ENCODE data around the gene ARHGAP32. TPM values are rescaled to one million over a fixed set of nuclear protein-coding genes. Genes with fewer than 3 reads are reported as not detected.

The ARHGAP32 gene
- total RNA-seq, 1 experiment from 2014 or later = 27.8 TPM

DNA sequence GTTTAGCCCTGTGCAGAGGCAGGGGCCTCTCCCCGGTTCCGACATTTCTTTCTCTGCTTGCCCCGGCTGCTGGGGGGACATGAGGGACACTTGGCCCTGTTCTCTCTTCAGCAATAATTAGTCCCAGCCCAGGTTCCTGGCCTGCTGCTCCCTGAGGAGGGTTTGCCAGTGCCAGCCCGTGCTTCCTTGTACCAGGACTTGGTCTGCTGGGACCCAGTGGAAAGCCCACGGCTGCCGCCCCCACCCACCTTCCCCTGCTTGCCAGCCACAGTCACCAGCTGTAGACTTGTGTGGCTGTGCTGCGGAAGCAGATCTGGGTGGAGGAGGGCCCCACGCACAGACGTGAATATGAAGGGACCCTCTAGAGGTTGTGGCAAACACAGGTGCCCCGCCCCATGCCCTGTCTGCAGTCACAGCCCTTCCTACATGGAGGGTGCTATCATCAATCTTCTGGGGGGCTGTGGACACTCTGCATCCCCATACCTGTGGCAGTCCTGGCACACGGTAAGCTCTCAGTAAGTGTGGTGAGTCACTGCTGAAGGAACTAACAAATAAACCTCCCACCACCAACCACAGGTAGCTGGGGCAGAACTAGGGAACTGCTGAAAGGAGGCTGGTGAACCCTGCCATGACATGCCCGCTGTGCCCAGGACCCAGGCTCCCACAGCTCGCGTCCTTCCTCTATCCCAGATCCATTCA, 250.4 kb downstream of the ARHGAP32 start:
- Histone ChIP-seq H3K4me1 (ENCODE audit: control insufficient read depth in 1 of 2, insufficient read depth in 2 of 2, low read length in 2 of 2) (no peaks in the 10 kb centered on the region), H4K20me1 (ENCODE audit: insufficient read depth) (no peaks in the 10 kb centered on the region), H3K36me3 (ENCODE audit: control insufficient read depth in 1 of 2, insufficient read depth in 2 of 2, low read length in 2 of 2) (no peaks in the 10 kb centered on the region), H3K79me2 (ENCODE audit: insufficient read depth, low read length) (no peaks in the 10 kb centered on the region), H3K9ac (ENCODE audit: low read length) (no peak overlapping the region), H3K4me3 (replicated peaks in 1 of 2; ENCODE audit: low read depth in 1 of 2, low read length in 2 of 2) (no peak overlapping the region), H3K27ac (ENCODE audit: low read depth, low read length) (no peak overlapping the region), H3K9me3 (ENCODE audit: control insufficient read depth in 1 of 2, insufficient read depth in 1 of 2, low read depth in 1 of 2, low read length in 2 of 2) (no peaks in the 10 kb centered on the region), H2AFZ (ENCODE audit: low read depth, low read length, poor library complexity, severe bottlenecking) (no peak overlapping the region), H3K27me3 (ENCODE audit: insufficient read depth, low read length) (no peaks in the 10 kb centered on the region), H3K4me2 (ENCODE audit: low read length) (no peak overlapping the region), H3K9me2 (ENCODE audit: insufficient read depth) (no peaks in the 10 kb centered on the region)
- RAD21 ChIA-PET (ENCODE audit: low non-redundant PET in 1 of 2, low total read pairs in 2 of 2, uncharacterized antibody in 2 of 2, unreplicated experiment in 2 of 2) = no interaction called here
- intact Hi-C loops (cut with micrococcal nuclease) = no loop called here
- no peak for DNase-seq (ENCODE audit: low read depth, low spot score)
- BruUV-seq (replicated peaks) = no TSS peak
- POLR2A ChIA-PET = no interaction called here
- ATAC-seq = no peak
- TF ChIP-seq, protein P1, sequence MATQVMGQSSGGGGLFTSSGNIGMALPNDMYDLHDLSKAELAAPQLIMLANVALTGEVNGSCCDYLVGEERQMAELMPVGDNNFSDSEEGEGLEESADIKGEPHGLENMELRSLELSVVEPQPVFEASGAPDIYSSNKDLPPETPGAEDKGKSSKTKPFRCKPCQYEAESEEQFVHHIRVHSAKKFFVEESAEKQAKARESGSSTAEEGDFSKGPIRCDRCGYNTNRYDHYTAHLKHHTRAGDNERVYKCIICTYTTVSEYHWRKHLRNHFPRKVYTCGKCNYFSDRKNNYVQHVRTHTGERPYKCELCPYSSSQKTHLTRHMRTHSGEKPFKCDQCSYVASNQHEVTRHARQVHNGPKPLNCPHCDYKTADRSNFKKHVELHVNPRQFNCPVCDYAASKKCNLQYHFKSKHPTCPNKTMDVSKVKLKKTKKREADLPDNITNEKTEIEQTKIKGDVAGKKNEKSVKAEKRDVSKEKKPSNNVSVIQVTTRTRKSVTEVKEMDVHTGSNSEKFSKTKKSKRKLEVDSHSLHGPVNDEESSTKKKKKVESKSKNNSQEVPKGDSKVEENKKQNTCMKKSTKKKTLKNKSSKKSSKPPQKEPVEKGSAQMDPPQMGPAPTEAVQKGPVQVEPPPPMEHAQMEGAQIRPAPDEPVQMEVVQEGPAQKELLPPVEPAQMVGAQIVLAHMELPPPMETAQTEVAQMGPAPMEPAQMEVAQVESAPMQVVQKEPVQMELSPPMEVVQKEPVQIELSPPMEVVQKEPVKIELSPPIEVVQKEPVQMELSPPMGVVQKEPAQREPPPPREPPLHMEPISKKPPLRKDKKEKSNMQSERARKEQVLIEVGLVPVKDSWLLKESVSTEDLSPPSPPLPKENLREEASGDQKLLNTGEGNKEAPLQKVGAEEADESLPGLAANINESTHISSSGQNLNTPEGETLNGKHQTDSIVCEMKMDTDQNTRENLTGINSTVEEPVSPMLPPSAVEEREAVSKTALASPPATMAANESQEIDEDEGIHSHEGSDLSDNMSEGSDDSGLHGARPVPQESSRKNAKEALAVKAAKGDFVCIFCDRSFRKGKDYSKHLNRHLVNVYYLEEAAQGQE (IDR thresholded peaks at IDR 0.05; ENCODE audit: low read depth) = no peak
- no peak for TF ChIP-seq POLR2AphosphoS5 (IDR thresholded peaks at IDR 0.05; ENCODE audit: low read depth, low read length)
- TF ChIP-seq EZH2phosphoT487 (IDR thresholded peaks at IDR 0.05; ENCODE audit: borderline replicate concordance) = no peak
- no peak for TF ChIP-seq SP1 (IDR thresholded peaks at IDR 0.05; ENCODE audit: low read depth)
- TF ChIP-seq EZH2 (IDR thresholded peaks at IDR 0.05) = no peak
- TF ChIP-seq FOSL1 (IDR thresholded peaks at IDR 0.05; ENCODE audit: low read depth) = no peak
- TF ChIP-seq ZFX (IDR thresholded peaks at IDR 0.05) = no peak
- TF ChIP-seq SIN3A (IDR thresholded peaks at IDR 0.05; ENCODE audit: low read depth) = no peak
- no peak for TF ChIP-seq JUND (IDR thresholded peaks at IDR 0.05)
- TF ChIP-seq ELF1 (IDR thresholded peaks at IDR 0.05; ENCODE audit: borderline replicate concordance, low read depth) = no peak
- CTCF ChIA-PET = no interaction called here
